Choroid plexus epithelial cell (primary cell): Measurements from ENCODE around the gene C1orf232.

Source experiments
- DNase-seq: peaks from one replicate; pipeline ENCODE4 v3.0.0-alpha.2; 2010; ENCODE audit warnings: low read depth
- H3K4me3 ChIP-seq: 2 replicates; pipeline ENCODE4 v1.5.1; 2011; ENCODE audit warnings: low read depth, mild to moderate bottlenecking, control low read depth, low read length, moderate library complexity
- CTCF ChIP-seq: conservative IDR thresholded peaks from 2 replicates; pipeline ENCODE4 v1.5.1; 2011; ENCODE audit warnings: low read depth, mild to moderate bottlenecking, control low read depth, inconsistent platforms, low read length, moderate library complexity

C1orf232 gene

GRCh38 chr1:26145041-26145959, 23.5 kb downstream of the C1orf232 start:
- peak; percentile 92 for DNase-seq
- no peak overlapping the region for H3K4me3 ChIP-seq
- peak; percentile 85 for TF ChIP-seq CTCF

GRCh38 chr1:26142159-26142558, 26.6 kb downstream of the C1orf232 start:
- H3K4me3 ChIP-seq, result no peak overlapping the region
- no peak for TF ChIP-seq CTCF
- DNase-seq, result no peak

GRCh38 chr1:26138974-26139558, 29.7 kb downstream of the C1orf232 start:
- DNase-seq, result no peak
- no peak for TF ChIP-seq CTCF
- no peak overlapping the region for H3K4me3 ChIP-seq

GRCh38 chr1:26134466-26134865, 34.3 kb downstream of the C1orf232 start:
- no peak for DNase-seq
- H3K4me3 ChIP-seq, result no peak overlapping the region
- TF ChIP-seq CTCF, result no peak

- H3K4me3 ChIP-seq, result no peak overlapping the region
- TF ChIP-seq CTCF, result no peak
- DNase-seq, result no peak
Measured at GRCh38 chr1:26132834-26133167, 36.0 kb downstream of the C1orf232 start.

- TF ChIP-seq CTCF, result no peak
- H3K4me3 ChIP-seq, result no peak overlapping the region
- no peak for DNase-seq
Measured at GRCh38 chr1:26132128-26132833, 36.5 kb downstream of the C1orf232 start.
